ENCODE data around the gene SLC9A9.

The SLC9A9 gene

DNA sequence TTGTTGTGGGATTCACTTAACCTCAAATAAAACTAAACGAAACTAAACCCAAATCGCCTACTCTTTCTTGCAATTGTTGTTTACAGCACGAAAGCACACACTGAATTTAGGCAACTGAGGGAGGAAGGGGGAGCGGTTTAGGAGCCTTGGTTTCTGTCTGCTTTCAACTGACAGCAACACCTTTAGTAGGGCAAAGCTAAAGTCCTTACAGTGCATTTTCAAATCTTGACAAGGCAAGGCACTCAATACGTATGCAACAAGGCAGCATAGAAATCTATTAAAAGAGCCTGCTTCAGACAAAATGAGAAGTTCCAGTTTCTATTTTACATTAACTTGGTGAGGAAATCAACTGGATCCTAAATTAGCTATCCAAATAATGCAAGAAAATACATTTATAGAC, 554.1 kb downstream of the SLC9A9 start:
- no peaks in the 10 kb centered on the region for H4K20me1 ChIP-seq (ENCODE audit: insufficient read depth, low read length)
- no peaks in the 10 kb centered on the region for H3K36me3 ChIP-seq (replicated peaks; ENCODE audit: insufficient read depth, low read length)
- H3K27ac ChIP-seq (ENCODE audit: low read length): peak overlapping the region; percentile 71
- peak overlapping the region; percentile 4; the same call in 1 of the 2 replicates for H3K9ac ChIP-seq (ENCODE audit: low read length)
- no peaks in the 10 kb centered on the region for H3K79me2 ChIP-seq (ENCODE audit: low read length)
- peak overlapping the region; percentile 34 for H3K4me3 ChIP-seq (ENCODE audit: low read length)
- peaks cover 8% of the 10 kb centered on the region for H3F3A ChIP-seq (ENCODE audit: insufficient read depth, low read length)
- no peaks in the 10 kb centered on the region for H3K27me3 ChIP-seq (replicated peaks; ENCODE audit: insufficient read depth, low read length)
- no peaks in the 10 kb centered on the region for H3K9me3 ChIP-seq (replicated peaks; ENCODE audit: insufficient read depth, low read length)
- no peaks in the 10 kb centered on the region for H3K9me2 ChIP-seq (replicated peaks; ENCODE audit: insufficient read depth, low read length)
- H2AFZ ChIP-seq (ENCODE audit: low read length): peak overlapping the region; percentile 14; the same call in 1 of the 2 replicates
- peak; percentile 88 for DNase-seq
- peak overlapping the region; percentile 57 for H3K4me2 ChIP-seq (ENCODE audit: low read depth, low read length)
- peaks cover 32% of the 10 kb centered on the region for H3K4me1 ChIP-seq (ENCODE audit: low read length)
- no peak for TF ChIP-seq EZH2 (optimal IDR thresholded peaks at IDR 0.05; ENCODE audit: low read depth, low read length)
- TF ChIP-seq, protein P1, sequence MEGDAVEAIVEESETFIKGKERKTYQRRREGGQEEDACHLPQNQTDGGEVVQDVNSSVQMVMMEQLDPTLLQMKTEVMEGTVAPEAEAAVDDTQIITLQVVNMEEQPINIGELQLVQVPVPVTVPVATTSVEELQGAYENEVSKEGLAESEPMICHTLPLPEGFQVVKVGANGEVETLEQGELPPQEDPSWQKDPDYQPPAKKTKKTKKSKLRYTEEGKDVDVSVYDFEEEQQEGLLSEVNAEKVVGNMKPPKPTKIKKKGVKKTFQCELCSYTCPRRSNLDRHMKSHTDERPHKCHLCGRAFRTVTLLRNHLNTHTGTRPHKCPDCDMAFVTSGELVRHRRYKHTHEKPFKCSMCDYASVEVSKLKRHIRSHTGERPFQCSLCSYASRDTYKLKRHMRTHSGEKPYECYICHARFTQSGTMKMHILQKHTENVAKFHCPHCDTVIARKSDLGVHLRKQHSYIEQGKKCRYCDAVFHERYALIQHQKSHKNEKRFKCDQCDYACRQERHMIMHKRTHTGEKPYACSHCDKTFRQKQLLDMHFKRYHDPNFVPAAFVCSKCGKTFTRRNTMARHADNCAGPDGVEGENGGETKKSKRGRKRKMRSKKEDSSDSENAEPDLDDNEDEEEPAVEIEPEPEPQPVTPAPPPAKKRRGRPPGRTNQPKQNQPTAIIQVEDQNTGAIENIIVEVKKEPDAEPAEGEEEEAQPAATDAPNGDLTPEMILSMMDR (IDR thresholded peaks at IDR 0.05; ENCODE audit: low read length): no peak
- TF ChIP-seq EZH2phosphoT487 (IDR thresholded peaks at IDR 0.05; ENCODE audit: low read length): no peak

DNA sequence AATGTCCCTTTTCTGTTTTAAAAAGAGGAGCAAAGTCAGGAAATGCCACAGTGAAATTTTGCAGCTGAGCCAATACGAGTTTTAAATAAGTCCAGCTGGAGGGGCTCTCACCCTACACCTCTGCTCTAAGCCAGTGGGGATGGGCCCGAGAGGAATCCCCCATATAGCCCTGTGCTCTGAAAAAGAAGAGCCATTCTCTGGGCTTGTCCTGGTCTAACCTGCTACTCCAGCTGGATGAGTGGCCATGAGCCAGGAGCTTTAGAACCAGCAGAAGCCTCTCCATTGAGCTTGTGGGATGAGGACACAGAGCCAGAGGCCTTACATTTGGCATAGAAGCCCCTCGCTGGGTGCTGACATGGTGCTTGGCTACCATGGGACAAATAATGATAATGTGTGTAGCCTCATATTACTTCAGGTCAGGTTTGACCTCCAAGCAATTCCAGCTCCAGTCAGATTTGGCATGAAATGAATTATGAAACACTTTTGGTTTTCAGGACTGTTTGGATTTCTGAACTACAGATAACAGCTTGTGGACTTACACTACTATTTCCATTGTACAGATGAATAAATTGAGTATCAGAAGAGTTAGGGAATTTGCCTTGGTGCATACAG, 556.3 kb downstream of the SLC9A9 start:
- H3K9me2 ChIP-seq (replicated peaks; ENCODE audit: insufficient read depth, low read length): no peaks in the 10 kb centered on the region
- H3K27ac ChIP-seq (ENCODE audit: low read length): no peak overlapping the region
- TF ChIP-seq EZH2 (optimal IDR thresholded peaks at IDR 0.05; ENCODE audit: low read depth, low read length): no peak
- no peak for TF ChIP-seq EZH2phosphoT487 (IDR thresholded peaks at IDR 0.05; ENCODE audit: low read length)
- TF ChIP-seq, protein P1 (IDR thresholded peaks at IDR 0.05; ENCODE audit: low read length): no peak
- no peak for DNase-seq
- no peak overlapping the region for H3K4me3 ChIP-seq (ENCODE audit: low read length)
- no peaks in the 10 kb centered on the region for H4K20me1 ChIP-seq (ENCODE audit: insufficient read depth, low read length)
- peaks cover 8% of the 10 kb centered on the region for H3F3A ChIP-seq (ENCODE audit: insufficient read depth, low read length)
- H3K9ac ChIP-seq (ENCODE audit: low read length): no peak overlapping the region
- H3K36me3 ChIP-seq (replicated peaks; ENCODE audit: insufficient read depth, low read length): no peaks in the 10 kb centered on the region
- H3K79me2 ChIP-seq (ENCODE audit: low read length): no peaks in the 10 kb centered on the region
- H3K27me3 ChIP-seq (replicated peaks; ENCODE audit: insufficient read depth, low read length): no peaks in the 10 kb centered on the region
- H3K9me3 ChIP-seq (replicated peaks; ENCODE audit: insufficient read depth, low read length): no peaks in the 10 kb centered on the region
- H3K4me2 ChIP-seq (ENCODE audit: low read depth, low read length): no peak overlapping the region
- peaks cover 17% of the 10 kb centered on the region for H3K4me1 ChIP-seq (ENCODE audit: low read length)
- H2AFZ ChIP-seq (ENCODE audit: low read length): no peak overlapping the region

DNA sequence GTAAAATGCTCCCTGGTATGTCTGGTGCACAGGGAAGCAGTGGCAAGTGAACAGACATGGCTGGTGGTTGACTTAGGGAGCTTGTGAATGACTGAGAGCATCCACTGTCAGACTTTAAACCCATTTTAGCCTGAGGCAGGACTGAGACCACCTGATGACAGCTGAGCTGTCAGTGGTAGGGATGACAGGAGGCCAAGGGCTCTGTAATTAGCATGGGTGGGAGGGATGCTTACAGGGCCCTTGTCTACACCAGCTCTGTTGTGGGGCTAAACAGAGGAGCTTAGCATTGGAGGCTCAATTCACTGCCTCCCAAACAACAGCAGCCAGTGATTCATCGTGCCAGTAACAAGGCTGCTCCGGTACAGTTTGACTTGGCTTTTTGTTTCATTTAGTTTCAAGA, 559.3 kb downstream of the SLC9A9 start:
- TF ChIP-seq EZH2phosphoT487 (IDR thresholded peaks at IDR 0.05; ENCODE audit: low read length) (no peak), EZH2 (optimal IDR thresholded peaks at IDR 0.05; ENCODE audit: low read depth, low read length) (no peak)
- TF ChIP-seq, protein P1 (IDR thresholded peaks at IDR 0.05; ENCODE audit: low read length): no peak
- Histone ChIP-seq H2AFZ (ENCODE audit: low read length) (no peak overlapping the region), H3K9ac (ENCODE audit: low read length) (no peak overlapping the region), H3K9me3 (replicated peaks; ENCODE audit: insufficient read depth, low read length) (no peaks in the 10 kb centered on the region), H3K27me3 (replicated peaks; ENCODE audit: insufficient read depth, low read length) (no peaks in the 10 kb centered on the region), H3K4me3 (ENCODE audit: low read length) (no peak overlapping the region), H3K4me2 (ENCODE audit: low read depth, low read length) (no peak overlapping the region), H3F3A (ENCODE audit: insufficient read depth, low read length) (peaks cover under 1% of the 10 kb centered on the region; the same call in 1 of the 2 replicates), H3K36me3 (replicated peaks; ENCODE audit: insufficient read depth, low read length) (no peaks in the 10 kb centered on the region), H3K4me1 (ENCODE audit: low read length) (no peaks in the 10 kb centered on the region), H3K9me2 (replicated peaks; ENCODE audit: insufficient read depth, low read length) (no peaks in the 10 kb centered on the region), H4K20me1 (ENCODE audit: insufficient read depth, low read length) (no peaks in the 10 kb centered on the region), H3K27ac (ENCODE audit: low read length) (no peak overlapping the region), H3K79me2 (ENCODE audit: low read length) (no peaks in the 10 kb centered on the region)
- no peak for DNase-seq
